Measurements from ENCODE around the gene VPS45.
"Not testable (repeated sequence)": the region's sequence is repeated elsewhere in the genome, so short reads cannot be mapped to it uniquely, and the experiment has no call there.

VPS45 gene

DNA sequence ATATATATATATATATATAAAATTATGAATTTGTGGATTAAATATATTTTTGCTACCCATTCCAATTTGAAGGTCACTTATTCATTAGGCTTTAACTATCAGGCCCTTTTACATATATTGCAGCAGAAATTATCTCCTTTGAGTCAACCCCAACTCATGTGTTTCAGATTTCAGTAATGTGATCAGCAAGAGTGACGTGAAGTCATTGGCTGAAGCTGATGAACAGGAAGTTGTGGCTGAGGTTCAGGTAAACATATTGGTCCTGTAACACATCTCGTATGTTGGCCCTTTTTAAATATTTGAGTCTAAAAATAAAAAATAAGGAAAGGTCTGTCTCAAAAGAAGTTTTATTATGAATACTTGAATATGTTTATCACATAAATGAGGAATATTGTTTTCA lies 8.5 kb downstream of the VPS45 start:
- no peak for DNase-seq

DNA sequence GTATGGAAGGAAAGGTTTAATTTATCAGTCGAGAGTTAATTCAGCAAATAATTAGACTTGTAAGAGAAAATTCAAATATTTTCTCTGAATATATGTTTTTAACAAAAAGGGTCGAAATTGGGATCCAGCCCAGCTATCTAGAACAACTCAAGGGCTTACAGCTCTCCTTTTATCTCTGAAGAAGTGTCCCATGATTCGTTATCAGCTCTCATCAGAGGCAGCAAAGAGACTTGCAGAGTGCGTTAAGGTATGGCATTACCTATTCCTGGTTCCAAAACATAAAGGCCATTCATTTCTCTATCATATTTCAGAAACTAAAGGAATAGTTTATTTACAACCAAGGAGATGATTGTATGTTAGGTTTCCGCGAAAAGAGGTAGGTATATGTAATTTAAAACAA lies 9.4 kb downstream of the VPS45 start:
- DNase-seq, result no peak

DNA sequence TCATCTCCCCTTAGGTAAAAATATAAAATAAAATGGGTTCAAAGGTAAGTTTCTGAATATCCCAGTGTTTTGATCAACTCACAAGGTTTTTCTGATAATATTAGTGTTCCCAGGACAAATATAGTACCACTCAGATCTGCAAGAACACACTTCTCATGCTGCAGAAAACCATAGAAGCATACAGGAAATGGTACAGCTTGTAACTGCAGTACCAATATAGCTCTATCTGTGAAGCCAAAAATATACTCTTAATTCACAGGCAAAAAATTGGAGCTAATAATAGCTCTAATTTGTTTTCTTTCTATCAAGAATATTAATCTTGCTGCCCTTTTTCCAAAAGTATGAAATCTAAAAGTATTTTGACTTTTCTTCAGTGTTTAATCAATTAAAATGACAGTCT lies 13.2 kb downstream of the VPS45 start:
- no peak for DNase-seq

DNA sequence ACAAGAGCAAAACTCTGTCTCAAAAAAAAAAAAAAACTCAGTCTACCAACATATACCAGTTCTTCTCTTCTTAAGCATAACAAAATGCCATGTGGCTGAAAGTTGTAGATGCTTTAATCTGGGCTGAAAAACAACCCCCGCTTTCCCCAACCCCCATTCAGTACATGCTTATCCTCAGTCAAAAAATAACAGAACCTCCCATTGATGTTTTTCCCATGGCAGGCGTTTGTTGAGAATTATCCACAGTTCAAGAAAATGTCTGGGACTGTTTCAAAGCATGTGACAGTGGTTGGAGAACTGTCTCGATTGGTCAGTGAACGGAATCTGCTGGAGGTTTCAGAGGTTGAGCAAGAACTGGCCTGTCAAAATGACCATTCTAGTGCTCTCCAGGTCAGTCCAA lies 14.9 kb downstream of the VPS45 start:
- DNase-seq, result no peak

DNA sequence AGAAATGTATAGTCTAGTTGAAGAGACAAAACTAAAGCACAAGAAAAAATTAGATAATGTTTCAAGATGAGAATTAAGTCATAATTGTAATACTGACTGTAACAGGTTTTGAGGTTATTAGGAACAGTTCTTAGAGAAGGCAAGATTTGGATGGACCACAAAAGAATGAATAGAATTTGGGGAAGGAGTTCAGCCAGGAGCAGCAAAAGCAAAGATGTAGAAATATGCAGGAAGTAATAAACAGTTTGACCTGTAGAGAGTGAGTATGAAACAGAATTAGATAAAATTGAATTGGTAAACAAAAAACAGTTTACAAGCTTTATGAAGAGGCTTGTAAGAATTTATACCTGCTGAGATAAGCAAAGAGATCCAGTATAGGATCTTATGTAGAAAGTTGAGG lies 16.3 kb downstream of the VPS45 start:
- no peak for DNase-seq

DNA sequence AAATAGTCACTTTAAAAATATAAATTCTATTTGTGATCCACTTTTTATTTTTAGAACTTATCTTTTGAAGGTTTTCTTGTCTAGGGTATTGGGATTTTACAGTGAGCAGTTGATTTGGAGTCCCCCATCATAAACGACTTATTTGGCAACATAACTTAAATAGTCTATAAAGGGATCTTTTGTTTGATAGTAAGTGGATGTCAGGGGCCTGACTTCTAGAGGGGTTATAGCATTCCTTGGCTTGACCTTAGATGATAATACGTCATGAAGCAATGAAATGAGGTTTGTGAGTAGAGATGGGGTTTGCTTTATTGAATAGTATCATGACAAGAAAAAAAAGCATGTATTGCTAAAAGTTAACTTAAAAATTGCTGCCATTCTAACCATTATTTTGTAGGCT lies 17.8 kb downstream of the VPS45 start:
- DNase-seq, result no peak

DNA sequence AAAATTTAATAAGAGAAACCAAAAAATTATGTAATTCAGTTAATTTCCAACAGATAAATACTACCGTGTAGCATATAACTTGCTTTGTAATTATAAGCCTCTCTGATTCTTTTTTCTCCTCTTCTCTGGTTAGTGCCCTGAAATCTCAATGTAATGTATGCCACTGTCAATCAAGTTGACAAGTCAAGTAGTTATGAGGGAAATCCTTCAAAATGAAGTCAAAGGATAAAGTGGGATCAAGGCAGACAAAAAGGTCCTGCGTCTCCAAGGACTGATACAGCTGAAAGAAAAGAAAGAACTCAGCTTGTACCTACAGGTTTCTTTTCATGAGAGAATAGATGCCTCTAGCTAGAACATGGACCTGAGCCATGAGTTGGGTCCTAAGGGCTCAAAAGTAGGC lies 19.8 kb downstream of the VPS45 start:
- DNase-seq, result no peak

DNA sequence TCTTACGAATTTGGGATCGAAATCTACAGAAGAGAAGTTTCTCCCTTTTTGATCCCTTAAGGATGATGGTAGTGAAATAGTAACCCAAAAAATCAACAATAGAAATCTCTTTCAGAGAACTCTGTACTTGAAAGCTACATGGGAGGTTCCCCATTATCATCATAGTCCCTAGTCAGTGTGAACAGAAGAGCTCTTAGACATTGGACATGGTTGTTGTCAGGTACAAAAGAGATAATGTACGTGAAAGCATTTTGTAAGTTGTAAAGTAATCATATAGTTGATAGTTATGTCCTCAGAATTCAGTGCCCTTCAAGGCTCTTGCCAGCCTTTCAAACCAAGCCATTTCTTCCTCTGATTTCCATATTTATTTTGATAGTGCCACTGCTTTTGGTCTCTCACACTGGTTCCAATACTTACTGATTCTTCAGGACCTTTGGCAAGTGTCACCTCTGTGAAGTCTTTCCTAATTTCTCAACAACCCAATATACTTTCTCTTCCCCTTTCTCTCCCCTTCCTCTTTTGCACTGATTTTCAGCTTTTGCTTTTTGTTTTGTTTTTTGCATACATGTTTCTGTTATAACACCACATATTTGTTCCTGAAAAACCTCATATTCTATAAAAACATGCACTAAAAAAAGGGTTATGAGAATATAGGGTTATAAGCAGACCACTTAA lies 22.4 kb downstream of the VPS45 start:
- DNase-seq, result no peak

DNA sequence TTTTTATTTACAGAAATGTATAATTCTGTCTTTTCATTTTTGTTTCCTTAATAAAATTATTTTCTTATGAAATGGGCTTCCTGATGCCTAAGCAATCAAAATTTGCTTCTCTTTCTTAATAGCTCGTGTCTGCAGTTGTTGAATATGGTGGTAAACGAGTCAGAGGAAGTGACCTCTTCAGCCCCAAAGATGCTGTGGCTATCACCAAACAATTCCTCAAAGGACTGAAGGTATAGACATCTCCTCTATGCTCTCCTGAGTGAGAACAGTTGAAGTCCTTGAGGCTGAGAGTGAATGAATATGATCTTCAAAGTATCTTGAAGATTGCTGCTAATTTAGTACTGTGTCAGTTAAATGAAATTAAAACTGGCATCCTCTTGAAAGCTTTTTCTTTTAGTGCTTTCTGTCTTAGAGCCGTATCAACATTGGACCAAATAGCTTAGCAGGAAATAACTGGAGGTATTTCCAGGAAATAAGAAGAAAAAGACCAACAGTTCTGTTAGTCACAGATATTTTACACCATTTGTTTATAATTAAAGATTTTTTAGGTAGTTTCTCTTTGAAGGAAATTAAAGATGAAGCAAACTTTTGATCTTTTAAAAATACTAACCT lies 24.7 kb downstream of the VPS45 start:
- no peak for DNase-seq

DNA sequence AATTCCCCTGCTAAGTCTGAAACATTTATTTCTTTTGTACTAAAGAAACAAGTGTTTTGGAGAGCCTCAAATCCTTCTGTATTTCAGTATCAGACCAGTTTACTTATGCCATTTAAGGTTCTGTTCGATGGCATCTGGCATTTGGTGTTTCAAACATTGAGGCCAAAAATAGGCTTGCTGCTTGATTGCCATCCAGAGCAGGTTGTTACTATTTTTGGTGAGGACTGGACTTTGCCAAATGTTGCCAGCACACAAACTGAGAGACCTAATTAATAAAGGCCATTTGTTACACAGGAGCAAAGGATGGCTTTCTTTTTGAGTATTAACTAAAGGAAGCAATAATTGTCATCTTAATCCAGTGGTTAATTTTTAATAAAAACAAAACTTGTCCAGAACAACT lies 26.2 kb downstream of the VPS45 start:
- DNase-seq, result no peak

DNA sequence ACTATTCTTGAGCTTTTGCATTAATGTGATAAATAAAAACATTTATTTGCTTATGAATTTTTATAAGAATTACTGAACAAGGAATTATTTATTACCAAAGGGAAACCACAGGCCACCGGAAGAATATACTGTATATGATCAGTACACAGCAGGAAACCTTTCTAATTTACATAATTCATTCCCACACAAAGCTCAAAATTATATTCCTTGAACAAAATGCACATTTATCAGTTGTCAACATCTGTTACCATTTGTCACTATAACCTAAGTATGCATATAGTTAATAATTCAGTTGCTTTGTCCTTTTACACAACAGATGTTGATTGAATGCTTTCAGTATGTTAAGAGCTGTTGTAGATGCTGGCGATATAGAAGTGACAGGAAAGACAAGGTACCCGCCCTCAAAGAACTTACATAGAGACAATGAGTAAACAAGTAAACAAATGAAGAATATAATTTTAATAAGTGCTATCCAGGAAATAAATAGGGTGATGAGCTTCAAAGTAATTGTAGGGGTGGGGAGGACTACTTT lies 27.2 kb downstream of the VPS45 start:
- no peak for DNase-seq

DNA sequence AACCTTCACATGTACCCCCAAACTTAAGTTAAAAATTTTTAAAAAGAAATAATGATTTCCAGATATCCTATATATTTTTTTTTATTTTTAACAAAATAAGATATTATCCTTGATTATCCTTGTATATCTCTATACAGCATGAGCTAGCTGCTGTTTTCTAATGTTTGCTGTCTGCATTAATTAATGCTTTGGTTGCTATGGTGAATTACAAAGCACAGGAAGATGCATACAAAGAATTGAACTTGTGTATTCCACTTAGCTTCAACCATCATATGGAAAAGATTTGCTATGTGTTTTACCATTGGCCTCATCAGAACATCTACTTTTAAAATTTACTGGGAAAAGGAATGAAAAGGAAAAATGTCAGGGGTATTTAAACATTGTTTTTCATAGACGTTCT lies 35.4 kb downstream of the VPS45 start:
- DNase-seq, result no peak

DNA sequence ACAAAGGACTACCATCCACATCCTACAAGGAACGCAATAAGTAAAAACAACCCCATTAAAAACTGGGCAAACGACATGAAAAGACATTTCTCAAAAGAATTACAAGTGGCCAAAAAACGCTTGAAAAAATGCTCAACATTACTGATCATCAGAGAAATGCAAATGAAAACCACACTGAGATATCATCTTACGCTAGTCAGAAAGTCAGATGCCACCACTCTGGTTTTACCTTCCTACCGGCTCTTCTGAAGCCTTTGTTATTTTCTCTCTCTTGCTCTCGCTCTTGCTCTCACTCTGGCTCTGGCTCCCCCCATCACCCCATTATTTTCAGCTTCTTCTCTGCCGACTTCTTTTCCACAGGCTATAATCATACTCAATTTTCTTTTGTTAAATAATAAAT lies 38.8 kb downstream of the VPS45 start:
- peak; percentile 13 for DNase-seq

DNA sequence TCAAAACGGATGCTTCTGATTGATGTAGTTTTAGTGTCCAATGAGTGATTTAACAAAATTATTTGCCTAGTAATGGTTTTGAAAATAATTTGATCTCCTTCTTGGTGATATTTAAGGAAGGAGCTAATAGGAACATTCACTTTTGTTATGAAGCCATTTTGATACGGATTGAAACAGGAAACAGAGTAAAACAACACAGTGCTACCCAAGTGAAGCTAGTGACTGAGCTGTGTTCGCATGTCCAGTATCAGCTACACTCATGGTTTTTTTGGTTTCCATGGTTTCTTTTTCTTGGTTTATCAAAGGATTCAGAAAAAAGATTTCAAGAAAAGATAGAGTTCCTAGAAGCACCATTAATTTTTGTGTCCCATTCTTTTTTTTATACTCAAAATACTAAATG lies 42.0 kb downstream of the VPS45 start:
- DNase-seq, result no peak

DNA sequence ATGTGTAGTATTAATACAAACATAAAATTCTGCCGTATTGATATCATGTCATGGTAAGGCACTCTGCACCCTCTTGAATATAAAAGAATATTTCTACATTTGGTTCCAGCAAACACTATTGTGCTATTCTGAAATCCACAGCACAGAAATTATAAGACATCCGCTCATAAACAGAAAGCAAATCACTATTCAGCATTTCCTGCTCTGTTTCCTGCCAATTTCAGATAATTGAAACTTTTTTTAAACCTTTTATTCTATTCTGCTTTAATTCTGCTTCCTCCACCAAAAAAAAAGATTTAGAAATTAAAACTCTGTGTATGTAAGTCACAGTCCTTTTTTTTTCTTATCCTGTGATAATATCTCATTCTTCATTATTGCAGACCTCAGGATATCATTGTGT lies 42.5 kb downstream of the VPS45 start:
- DNase-seq, result no peak

DNA sequence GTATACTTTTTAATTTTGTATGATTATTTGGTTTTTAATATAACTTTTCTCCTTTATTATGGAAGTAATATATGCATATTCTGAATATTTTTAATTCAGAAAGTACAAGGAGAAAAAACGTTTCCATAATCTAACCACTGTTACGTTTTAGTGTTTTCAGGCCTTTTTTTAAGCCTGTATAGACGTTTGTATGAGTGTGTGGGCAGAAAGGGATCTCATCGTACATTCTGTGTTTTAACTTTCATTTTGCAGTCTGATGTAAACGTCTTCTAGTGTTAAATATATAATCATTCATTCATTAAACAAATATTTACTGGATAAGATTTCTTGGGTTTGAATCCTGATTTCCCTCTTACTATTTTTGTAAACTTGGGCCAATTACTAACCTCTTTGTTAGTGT lies 44.1 kb downstream of the VPS45 start:
- DNase-seq, result no peak

DNA sequence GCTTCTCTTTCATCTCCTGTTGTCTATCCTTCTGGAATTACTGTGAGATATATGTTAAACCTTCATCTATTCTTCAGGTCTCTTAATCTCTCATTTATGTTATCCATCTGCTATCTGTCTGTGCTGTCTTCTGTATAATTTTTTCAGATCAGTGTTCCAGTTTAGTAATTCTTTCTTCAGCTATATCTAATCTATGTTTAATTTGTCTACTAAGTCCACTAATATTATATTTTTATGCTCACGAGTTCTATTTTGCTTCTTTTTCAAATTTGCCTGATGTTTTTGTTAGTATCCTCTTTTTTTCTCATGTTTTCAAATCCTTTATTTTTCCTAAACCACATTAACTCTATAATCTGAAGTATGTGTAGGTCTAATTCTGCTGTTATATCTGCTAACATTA lies 47.5 kb downstream of the VPS45 start:
- DNase-seq, result no peak

DNA sequence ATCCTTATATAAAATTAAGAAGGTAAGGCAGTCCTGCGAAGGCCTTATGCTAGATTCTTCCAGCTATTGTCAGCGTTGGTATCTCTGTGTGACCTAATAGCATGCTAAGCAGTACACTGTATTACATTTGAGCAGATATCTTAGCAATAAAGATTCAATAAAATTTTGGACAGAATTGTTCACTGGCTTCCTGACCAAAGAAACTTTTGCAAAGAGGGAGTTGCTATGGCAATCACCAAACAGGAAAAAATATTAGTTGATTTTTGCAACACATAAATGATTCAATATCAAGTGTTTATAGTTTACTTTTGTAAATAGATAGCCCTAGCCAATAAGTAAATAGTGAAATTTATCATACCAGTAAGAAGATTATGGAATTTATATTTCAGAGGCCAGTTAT lies 51.1 kb downstream of the VPS45 start:
- no peak for DNase-seq

DNA sequence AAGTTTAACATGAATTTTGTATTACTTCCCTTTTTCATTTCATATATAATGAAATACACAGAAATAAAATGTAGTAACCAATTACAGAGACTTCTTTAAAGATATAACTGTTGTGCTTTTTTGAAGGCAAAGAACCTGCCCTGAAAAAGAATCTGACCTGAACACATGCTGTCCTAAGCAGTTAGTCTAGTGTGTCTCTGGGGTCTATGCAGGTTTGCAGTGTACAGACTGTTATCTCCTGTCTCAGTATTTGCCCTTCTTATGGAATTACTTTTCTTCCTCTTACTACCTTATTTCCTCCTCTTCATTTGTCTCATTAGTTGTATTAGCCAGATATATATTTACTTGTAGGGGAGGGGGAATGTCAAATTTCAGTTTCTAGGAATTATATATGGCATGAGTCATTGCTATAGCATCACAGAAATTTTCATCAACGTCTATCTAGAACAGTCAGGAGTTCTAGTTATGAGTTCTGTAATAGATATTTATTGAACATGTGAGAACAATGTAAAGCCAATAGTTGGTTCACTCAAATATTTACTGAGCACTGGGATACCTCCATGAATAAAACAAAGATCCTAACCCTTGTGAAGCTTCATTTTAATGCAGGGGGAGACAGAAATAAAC lies 53.8 kb downstream of the VPS45 start:
- no peak for DNase-seq

DNA sequence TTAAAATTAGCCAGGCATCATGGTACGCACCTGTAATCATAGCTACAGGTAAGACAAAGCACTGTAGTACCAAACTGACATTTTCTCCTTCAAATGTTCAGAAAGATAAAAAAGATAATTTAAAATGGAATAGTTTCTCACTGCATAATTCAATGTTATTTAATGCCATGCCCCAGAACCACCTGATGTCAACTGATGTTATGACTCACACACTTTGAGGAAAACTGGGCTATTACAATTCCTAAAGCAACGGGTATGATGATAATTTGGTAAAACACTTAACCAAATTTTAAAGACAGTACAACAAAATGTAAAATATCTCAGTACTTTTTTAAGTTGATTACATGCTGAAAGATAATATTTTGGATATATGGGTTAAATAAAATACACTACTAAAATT lies 59.2 kb downstream of the VPS45 start:
- no peak for DNase-seq

DNA sequence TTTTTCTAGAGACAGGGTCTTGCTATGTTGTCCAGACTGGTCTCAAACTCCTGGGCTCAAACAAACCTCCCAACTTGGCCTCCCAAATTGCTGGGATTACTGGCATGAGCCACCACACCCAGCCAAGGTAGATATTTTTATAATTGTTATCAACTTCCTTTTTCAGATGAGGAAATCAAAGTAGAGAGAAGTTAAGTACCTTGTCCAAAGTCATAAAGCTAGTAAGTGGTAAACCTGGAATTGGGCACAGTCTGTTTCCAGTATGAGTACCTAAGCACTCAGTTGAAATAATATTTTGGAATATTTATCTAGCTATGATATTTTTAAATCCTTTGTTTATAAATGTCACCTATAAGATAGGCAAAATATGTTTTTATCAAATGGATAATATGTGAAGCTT lies 59.9 kb downstream of the VPS45 start:
- DNase-seq, result no peak

DNA sequence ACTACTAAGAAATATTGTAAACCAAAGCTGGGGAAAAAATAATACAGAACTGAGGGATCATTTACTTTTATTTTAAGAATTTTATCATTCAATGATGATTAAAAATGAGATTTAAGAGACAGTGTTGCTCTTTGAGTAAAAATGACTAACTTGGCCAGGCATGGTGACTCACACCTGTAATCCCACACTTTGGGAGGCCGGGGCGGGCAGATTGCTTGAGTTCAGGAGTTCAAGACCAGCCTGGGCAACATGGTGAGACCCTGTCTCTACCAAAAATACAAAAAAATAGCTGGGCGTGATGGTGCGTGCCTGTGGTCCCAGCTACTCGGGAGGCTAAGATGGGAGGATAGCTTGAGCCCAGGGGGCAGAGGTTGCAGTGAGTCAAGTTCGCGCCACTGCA lies 60.3 kb downstream of the VPS45 start:
- DNase-seq, result no peak

DNA sequence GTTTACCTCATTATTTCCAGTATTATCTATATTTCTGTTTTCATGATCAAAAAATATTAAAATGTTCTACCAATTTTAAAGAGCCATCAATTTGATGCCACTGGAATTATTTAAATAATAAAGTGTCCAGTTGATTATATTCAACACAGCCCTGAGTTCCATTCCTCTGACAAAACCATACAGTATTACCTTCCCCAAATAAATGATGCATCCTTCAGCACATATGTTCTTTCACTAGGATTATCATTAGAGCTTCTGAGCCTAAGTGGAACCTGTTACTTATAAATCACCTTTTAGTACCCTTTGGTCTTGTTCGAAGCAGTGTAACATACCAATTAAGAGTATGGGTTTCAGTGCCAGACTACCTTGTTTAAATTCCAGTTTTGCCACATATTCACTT lies 64.8 kb downstream of the VPS45 start:
- no peak for DNase-seq

DNA sequence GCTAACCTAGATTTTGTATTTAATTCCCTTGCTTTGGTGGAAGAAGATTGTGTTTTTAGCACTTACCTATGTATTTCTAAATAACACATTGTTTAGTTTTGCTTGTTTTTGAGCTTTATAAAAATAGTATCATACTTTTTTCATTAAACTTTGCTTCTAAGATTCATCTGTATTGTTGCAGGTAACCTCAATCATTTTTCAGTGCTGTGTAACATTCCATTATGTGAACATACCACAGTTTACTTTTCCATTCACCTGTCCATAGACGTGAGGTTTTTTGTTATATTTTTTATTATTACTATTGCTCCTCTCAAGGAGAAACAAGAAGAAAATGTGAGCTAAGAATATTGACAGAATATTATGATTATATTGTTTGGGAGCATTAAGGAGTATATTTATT lies 67.0 kb downstream of the VPS45 start:
- no peak for DNase-seq

DNA sequence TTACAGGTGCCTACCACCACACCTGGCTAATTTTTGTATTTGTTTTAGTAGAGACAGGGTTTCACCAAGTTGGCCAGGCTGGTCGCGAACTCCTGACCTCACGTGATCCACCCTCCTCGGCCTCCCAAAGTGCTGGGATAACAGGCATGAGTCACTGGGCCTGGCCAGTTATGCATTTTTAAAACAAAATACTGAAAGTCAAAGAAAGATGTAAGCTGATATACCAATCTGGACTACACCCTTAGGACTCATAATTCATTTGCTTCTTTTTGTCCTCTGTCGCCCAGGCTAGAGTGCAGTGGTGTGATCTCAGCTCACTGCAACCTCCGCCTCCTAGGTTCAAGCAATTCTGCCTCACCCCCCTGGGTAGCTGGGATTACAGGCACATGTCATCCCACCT lies 67.8 kb downstream of the VPS45 start:
- not testable (repeated sequence) for DNase-seq

Data from activated CD4-positive, alpha-beta T cell treated with anti-CD3 and anti-CD28 coated beads, Interleukin-2, amount 50 U/mL, for 1 hour (primary cell).